ENCODE data around the gene MTOR. TPM values are rescaled to one million over a fixed set of nuclear protein-coding genes. Genes with fewer than 3 reads are reported as not detected.
A peak's percentile ranks its signal among the peaks of the same experiment; 100 is the strongest.

Gene MTOR
- total and polyA plus RNA-seq, 2 experiments from 2014 or later: 17.2 to 37.7 TPM

- no peaks in the 10 kb centered on the region for H3K9me2 ChIP-seq (replicated peaks; ENCODE audit: insufficient read depth)
- no peaks in the 10 kb centered on the region for H3K79me2 ChIP-seq
- H3K4me3 ChIP-seq: no peak overlapping the region
- no peak overlapping the region for H3K4me2 ChIP-seq
- no peaks in the 10 kb centered on the region for H3K27me3 ChIP-seq
- WGBS (ENCODE audit: low lambda C conversion rate, missing lambda C conversion rate): 81% methylated on average over 8 of the region's 8 CpGs
- TF ChIP-seq EZH2phosphoT487 (IDR thresholded peaks at IDR 0.05; ENCODE audit: low read depth, severe bottlenecking, unreplicated experiment) (no peak), CTCF (IDR thresholded peaks at IDR 0.05; ENCODE audit: poor library complexity) (no peak), EZH2 (IDR thresholded peaks at IDR 0.05; ENCODE audit: borderline replicate concordance) (no peak)
- peaks cover 10% of the 10 kb centered on the region for H3K4me1 ChIP-seq (ENCODE audit: insufficient read depth)
- no peaks in the 10 kb centered on the region for H3K36me3 ChIP-seq (replicated peaks; ENCODE audit: insufficient read depth, low read depth)
- H3K9me3 ChIP-seq (ENCODE audit: low read depth): no peaks in the 10 kb centered on the region
- DNase-seq (ENCODE audit: low spot score): no peak
- no peaks in the 10 kb centered on the region for H4K20me1 ChIP-seq (ENCODE audit: insufficient read depth, poor library complexity, severe bottlenecking)
- peak overlapping the region; percentile 79 for H3K27ac ChIP-seq
- no peak overlapping the region for H2AFZ ChIP-seq
Measured at GRCh38 chr1:11157394-11157793, 105.0 kb downstream of the MTOR start.

- H4K20me1 ChIP-seq (ENCODE audit: insufficient read depth, poor library complexity, severe bottlenecking): no peaks in the 10 kb centered on the region
- 92% methylated on average over 7 of the region's 7 CpGs for WGBS (ENCODE audit: low lambda C conversion rate, missing lambda C conversion rate)
- no peak overlapping the region for H2AFZ ChIP-seq
- H3K4me1 ChIP-seq (ENCODE audit: insufficient read depth): peaks cover 10% of the 10 kb centered on the region
- H3K4me3 ChIP-seq: no peak overlapping the region
- H3K27me3 ChIP-seq: no peaks in the 10 kb centered on the region
- TF ChIP-seq CTCF (IDR thresholded peaks at IDR 0.05; ENCODE audit: poor library complexity) (no peak), EZH2phosphoT487 (IDR thresholded peaks at IDR 0.05; ENCODE audit: low read depth, severe bottlenecking, unreplicated experiment) (no peak), EZH2 (IDR thresholded peaks at IDR 0.05; ENCODE audit: borderline replicate concordance) (no peak)
- DNase-seq (ENCODE audit: low spot score): no peak
- H3K9me2 ChIP-seq (replicated peaks; ENCODE audit: insufficient read depth): no peaks in the 10 kb centered on the region
- no peak overlapping the region for H3K4me2 ChIP-seq
- H3K36me3 ChIP-seq (replicated peaks; ENCODE audit: insufficient read depth, low read depth): no peaks in the 10 kb centered on the region
- H3K27ac ChIP-seq: peak overlapping the region; percentile 79
- no peaks in the 10 kb centered on the region for H3K9me3 ChIP-seq (ENCODE audit: low read depth)
- no peaks in the 10 kb centered on the region for H3K79me2 ChIP-seq
Measured at GRCh38 chr1:11156963-11157362, 105.4 kb downstream of the MTOR start.

DNA sequence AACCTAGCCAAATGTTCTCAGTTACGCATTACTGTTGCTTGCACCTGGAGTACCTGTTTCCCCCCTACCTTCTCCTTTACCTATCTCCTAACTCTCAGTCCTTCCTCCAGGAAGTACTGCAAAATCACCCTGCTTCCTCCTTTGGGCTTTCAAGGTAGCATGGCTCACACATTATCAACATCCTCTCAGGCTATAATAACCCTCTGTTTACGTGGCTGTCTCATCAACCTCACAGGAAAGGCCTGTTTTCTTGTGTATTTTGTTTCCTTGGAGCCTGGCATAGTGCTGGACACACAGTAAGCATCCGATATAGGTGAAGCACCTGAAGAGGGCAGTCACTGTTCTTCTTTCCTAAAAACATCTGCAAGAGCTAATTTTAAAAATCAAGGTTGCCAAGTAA is 105.9 kb downstream of the MTOR start:
- Histone ChIP-seq H4K20me1 (ENCODE audit: insufficient read depth, poor library complexity, severe bottlenecking) (no peaks in the 10 kb centered on the region), H3K27ac (peak overlapping the region; percentile 79), H3K27me3 (no peaks in the 10 kb centered on the region), H3K9me3 (ENCODE audit: low read depth) (no peaks in the 10 kb centered on the region), H3K4me2 (no peak overlapping the region), H3K4me3 (no peak overlapping the region), H3K9me2 (replicated peaks; ENCODE audit: insufficient read depth) (no peaks in the 10 kb centered on the region), H3K79me2 (no peaks in the 10 kb centered on the region), H3K4me1 (ENCODE audit: insufficient read depth) (peaks cover 10% of the 10 kb centered on the region), H3K36me3 (replicated peaks; ENCODE audit: insufficient read depth, low read depth) (no peaks in the 10 kb centered on the region), H2AFZ (no peak overlapping the region)
- no peak for DNase-seq (ENCODE audit: low spot score)
- whole genome bisulfite sequencing (ENCODE audit: low lambda C conversion rate, missing lambda C conversion rate): 96% methylated on average over 3 of the region's 3 CpGs
- TF ChIP-seq EZH2phosphoT487 (IDR thresholded peaks at IDR 0.05; ENCODE audit: low read depth, severe bottlenecking, unreplicated experiment) (no peak), EZH2 (IDR thresholded peaks at IDR 0.05; ENCODE audit: borderline replicate concordance) (no peak), CTCF (IDR thresholded peaks at IDR 0.05; ENCODE audit: poor library complexity) (no peak)

- Histone ChIP-seq H3K4me2 (no peak overlapping the region), H3K79me2 (no peaks in the 10 kb centered on the region), H2AFZ (no peak overlapping the region), H3K36me3 (replicated peaks; ENCODE audit: insufficient read depth, low read depth) (no peaks in the 10 kb centered on the region), H3K9me3 (ENCODE audit: low read depth) (no peaks in the 10 kb centered on the region), H3K4me3 (no peak overlapping the region), H3K27ac (no peak overlapping the region), H3K27me3 (no peaks in the 10 kb centered on the region), H4K20me1 (ENCODE audit: insufficient read depth, poor library complexity, severe bottlenecking) (no peaks in the 10 kb centered on the region), H3K4me1 (ENCODE audit: insufficient read depth) (peaks cover 3% of the 10 kb centered on the region), H3K9me2 (replicated peaks; ENCODE audit: insufficient read depth) (no peaks in the 10 kb centered on the region)
- no peak for DNase-seq (ENCODE audit: low spot score)
- TF ChIP-seq EZH2phosphoT487 (IDR thresholded peaks at IDR 0.05; ENCODE audit: low read depth, severe bottlenecking, unreplicated experiment): no peak
- WGBS (ENCODE audit: low lambda C conversion rate, missing lambda C conversion rate): 94% methylated on average over 3 of the region's 3 CpGs
Measured at GRCh38 chr1:11153184-11153583, 109.2 kb downstream of the MTOR start.
